Stimulated activated CD8-positive, alpha-beta memory T cell treated with anti-CD3 and anti-CD28 coated beads, Interleukin-12 subunit alpha, Interleukin-12 subunit beta, amount 100 ng/mL, for 24 hours (primary cell): Measurements from ENCODE around the gene POU2F3.

Source experiments
- DNase-seq: peaks from one replicate; pipeline ENCODE4 v3.0.0-alpha.2; 2020; ENCODE audit errors: extremely low read depth

POU2F3 gene

GRCh38 chr11:120338107-120338933 is 98.4 kb downstream of the POU2F3 start:
- no peak for DNase-seq

- DNase-seq: no peak
Observed at GRCh38 chr11:120339394-120339890, 99.5 kb downstream of the POU2F3 start.

- no peak for DNase-seq
Observed at GRCh38 chr11:120340529-120340928, 100.6 kb downstream of the POU2F3 start.

- DNase-seq: no peak
Observed at GRCh38 chr11:120342226-120342625, 102.3 kb downstream of the POU2F3 start.

- no peak for DNase-seq
Observed at GRCh38 chr11:120342678-120343077, 102.7 kb downstream of the POU2F3 start.

- DNase-seq: no peak
Observed at GRCh38 chr11:120343429-120343828, 103.5 kb downstream of the POU2F3 start.

- no peak for DNase-seq
Observed at GRCh38 chr11:120344302-120345004, 104.5 kb downstream of the POU2F3 start.

GRCh38 chr11:120346233-120346632 is 106.3 kb downstream of the POU2F3 start:
- DNase-seq: no peak

GRCh38 chr11:120350637-120351036 is 110.7 kb downstream of the POU2F3 start:
- no peak for DNase-seq

- DNase-seq: no peak
Observed at GRCh38 chr11:120352405-120352804, 112.5 kb downstream of the POU2F3 start.

- no peak for DNase-seq
Observed at GRCh38 chr11:120354068-120354467, 114.1 kb downstream of the POU2F3 start.

- no peak for DNase-seq
Observed at GRCh38 chr11:120354779-120355178, 114.8 kb downstream of the POU2F3 start.

- DNase-seq: no peak
Observed at GRCh38 chr11:120357620-120358019, 117.7 kb downstream of the POU2F3 start.

- DNase-seq: no peak
Observed at GRCh38 chr11:120358729-120359128, 118.8 kb downstream of the POU2F3 start.

GRCh38 chr11:120363436-120363835 is 123.5 kb downstream of the POU2F3 start:
- DNase-seq: no peak

- DNase-seq: no peak
Observed at GRCh38 chr11:120365512-120365911, 125.6 kb downstream of the POU2F3 start.
